ENCODE results near the gene STAMBPL1. TPM values are rescaled to one million over a fixed set of nuclear protein-coding genes. Genes with fewer than 3 reads are reported as not detected.

Gene STAMBPL1
- total RNA-seq, 1 experiment from 2014 or later = 25.2 TPM

DNA sequence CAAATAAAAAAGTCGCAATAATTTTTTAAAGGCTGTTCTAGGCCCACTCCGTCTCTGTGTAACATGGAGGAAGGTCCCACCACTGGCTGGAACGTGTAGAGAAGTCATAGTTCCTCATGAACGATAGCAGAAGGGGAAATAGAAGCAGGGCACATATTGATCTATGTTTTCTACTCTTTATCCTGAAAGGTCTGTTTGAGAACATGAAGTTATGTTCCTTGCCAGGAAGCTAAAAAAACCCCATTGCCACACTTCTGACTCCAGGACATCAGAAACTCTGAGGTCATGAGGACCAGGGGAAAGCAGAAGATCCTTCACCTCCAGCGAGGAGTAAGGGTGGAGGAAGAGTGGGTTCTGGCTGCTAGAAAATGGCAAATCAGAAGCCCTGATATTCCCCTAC, 39.2 kb upstream of the STAMBPL1 start:
- CTCF ChIA-PET = interaction anchor here (0.6 kb wide), 1 partner anchor 83 kb away, joined by 4 read pairs; no protein-coding TSS in a partner anchor
- Histone ChIP-seq H3K27ac (ENCODE audit: low read length) (no peak overlapping the region), H3K27me3 (ENCODE audit: control insufficient read depth, insufficient read depth, low read length) (no peaks in the 10 kb centered on the region; the same call in 1 of the 2 replicates), H3K4me1 (ENCODE audit: control insufficient read depth, insufficient read depth, low read length) (0 out of 2 replicates have a peak, but pooled peaks cover 2% of the 10 kb centered on the region), H3K4me3 (ENCODE audit: low read depth in 2 of 2, low read length in 2 of 2) (no peak overlapping the region), H3K36me3 (ENCODE audit: control insufficient read depth, insufficient read depth, low read length) (no peaks in the 10 kb centered on the region), H3K9me3 (ENCODE audit: control insufficient read depth, insufficient read depth, low read depth, low read length) (no peaks in the 10 kb centered on the region)
- no peak for ATAC-seq
- no TSS peak for BruUV-seq (replicated peaks)
- POLR2A ChIA-PET = interaction anchor here (0.6 kb wide), 2 partner anchors 151 to 189 kb away, joined by 6 to 7 read pairs; no protein-coding TSS in a partner anchor
- TF ChIP-seq TCF7L2 (IDR thresholded peaks at IDR 0.05; ENCODE audit: low read depth, low read length) = no peak
- TF ChIP-seq SIN3A (IDR thresholded peaks at IDR 0.05; ENCODE audit: borderline replicate concordance, insufficient read depth, low read depth, low read length) = no peak
- TF ChIP-seq, protein P1, sequence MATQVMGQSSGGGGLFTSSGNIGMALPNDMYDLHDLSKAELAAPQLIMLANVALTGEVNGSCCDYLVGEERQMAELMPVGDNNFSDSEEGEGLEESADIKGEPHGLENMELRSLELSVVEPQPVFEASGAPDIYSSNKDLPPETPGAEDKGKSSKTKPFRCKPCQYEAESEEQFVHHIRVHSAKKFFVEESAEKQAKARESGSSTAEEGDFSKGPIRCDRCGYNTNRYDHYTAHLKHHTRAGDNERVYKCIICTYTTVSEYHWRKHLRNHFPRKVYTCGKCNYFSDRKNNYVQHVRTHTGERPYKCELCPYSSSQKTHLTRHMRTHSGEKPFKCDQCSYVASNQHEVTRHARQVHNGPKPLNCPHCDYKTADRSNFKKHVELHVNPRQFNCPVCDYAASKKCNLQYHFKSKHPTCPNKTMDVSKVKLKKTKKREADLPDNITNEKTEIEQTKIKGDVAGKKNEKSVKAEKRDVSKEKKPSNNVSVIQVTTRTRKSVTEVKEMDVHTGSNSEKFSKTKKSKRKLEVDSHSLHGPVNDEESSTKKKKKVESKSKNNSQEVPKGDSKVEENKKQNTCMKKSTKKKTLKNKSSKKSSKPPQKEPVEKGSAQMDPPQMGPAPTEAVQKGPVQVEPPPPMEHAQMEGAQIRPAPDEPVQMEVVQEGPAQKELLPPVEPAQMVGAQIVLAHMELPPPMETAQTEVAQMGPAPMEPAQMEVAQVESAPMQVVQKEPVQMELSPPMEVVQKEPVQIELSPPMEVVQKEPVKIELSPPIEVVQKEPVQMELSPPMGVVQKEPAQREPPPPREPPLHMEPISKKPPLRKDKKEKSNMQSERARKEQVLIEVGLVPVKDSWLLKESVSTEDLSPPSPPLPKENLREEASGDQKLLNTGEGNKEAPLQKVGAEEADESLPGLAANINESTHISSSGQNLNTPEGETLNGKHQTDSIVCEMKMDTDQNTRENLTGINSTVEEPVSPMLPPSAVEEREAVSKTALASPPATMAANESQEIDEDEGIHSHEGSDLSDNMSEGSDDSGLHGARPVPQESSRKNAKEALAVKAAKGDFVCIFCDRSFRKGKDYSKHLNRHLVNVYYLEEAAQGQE (IDR thresholded peaks at IDR 0.05; ENCODE audit: insufficient read depth in 1 of 2, low read depth in 2 of 2, low read length in 1 of 2) = no peak
- TF ChIP-seq, protein P2, sequence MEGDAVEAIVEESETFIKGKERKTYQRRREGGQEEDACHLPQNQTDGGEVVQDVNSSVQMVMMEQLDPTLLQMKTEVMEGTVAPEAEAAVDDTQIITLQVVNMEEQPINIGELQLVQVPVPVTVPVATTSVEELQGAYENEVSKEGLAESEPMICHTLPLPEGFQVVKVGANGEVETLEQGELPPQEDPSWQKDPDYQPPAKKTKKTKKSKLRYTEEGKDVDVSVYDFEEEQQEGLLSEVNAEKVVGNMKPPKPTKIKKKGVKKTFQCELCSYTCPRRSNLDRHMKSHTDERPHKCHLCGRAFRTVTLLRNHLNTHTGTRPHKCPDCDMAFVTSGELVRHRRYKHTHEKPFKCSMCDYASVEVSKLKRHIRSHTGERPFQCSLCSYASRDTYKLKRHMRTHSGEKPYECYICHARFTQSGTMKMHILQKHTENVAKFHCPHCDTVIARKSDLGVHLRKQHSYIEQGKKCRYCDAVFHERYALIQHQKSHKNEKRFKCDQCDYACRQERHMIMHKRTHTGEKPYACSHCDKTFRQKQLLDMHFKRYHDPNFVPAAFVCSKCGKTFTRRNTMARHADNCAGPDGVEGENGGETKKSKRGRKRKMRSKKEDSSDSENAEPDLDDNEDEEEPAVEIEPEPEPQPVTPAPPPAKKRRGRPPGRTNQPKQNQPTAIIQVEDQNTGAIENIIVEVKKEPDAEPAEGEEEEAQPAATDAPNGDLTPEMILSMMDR (IDR thresholded peaks at IDR 0.05) = no peak
- TF ChIP-seq POLR2AphosphoS5 (IDR thresholded peaks at IDR 0.05; ENCODE audit: low read depth, low read length) = no peak
- in situ Hi-C loops (cut with HindIII; ENCODE audit: low pct_unique_long_range_greater_than_20kb, low sequenced_read_pairs) (no loop called here), intact Hi-C loops (cut with micrococcal nuclease; ENCODE audit: unreplicated experiment) (no loop called here)
- no peak for DNase-seq (ENCODE audit: low read depth, low spot score)

DNA sequence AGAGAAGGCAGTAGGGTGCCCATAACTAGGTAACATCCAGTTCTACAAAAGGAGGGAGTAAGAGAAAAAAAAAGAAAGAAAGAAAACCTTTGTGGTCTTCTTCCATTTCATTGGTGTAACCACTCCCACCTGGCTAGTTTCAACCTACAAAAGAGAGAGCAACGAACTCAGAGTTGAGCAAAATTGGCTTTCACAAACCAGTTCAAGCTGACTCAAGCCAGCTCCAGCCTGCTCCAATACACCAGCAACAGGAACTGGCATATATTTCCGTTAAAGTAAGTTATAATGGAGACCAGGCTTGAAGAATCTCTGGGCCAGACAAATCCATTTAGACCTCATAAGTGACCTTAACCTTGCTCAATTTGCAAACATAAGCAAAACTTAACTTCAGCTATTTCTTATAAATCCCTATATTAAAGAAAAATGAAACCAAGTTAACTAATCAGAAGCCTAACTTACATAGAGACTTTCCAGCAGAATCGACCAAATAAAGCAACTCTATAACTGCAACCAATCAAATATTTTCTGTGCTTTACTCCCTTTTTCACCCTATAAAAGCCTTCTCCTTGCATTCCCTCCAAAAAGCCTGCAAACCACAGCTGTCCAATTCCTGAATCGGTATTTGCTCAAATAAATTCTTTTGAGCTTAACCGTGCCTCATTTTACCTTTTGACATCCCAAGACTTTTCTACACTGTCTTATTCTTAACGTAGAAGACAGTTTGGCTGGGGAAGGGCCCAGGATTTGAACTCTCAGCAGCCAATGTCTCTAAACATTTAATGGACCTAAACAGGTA, 38.5 kb upstream of the STAMBPL1 start:
- Histone ChIP-seq H3K27ac (ENCODE audit: low read length) (no peak overlapping the region), H3K4me1 (ENCODE audit: control insufficient read depth, insufficient read depth, low read length) (no peaks in the 10 kb centered on the region), H3K36me3 (ENCODE audit: control insufficient read depth, insufficient read depth, low read length) (no peaks in the 10 kb centered on the region), H3K9me3 (ENCODE audit: control insufficient read depth, insufficient read depth, low read depth, low read length) (no peaks in the 10 kb centered on the region), H3K4me3 (ENCODE audit: low read depth in 2 of 2, low read length in 2 of 2) (no peak overlapping the region), H3K27me3 (ENCODE audit: control insufficient read depth, insufficient read depth, low read length) (no peaks in the 10 kb centered on the region; the same call in 1 of the 2 replicates)
- no peak for DNase-seq (ENCODE audit: low read depth, low spot score)
- ChIA-PET CTCF (interaction anchor here (0.6 to 1.0 kb wide), 2 partner anchors 82 to 93 kb away, joined by 4 read pairs; no protein-coding TSS in a partner anchor), POLR2A (interaction anchor here (0.6 kb wide), 2 partner anchors 151 to 190 kb away, joined by 6 to 7 read pairs; no protein-coding TSS in a partner anchor)
- TF ChIP-seq POLR2AphosphoS5 (IDR thresholded peaks at IDR 0.05; ENCODE audit: low read depth, low read length) = no peak
- TF ChIP-seq, protein P1 (IDR thresholded peaks at IDR 0.05; ENCODE audit: insufficient read depth in 1 of 2, low read depth in 2 of 2, low read length in 1 of 2) = no peak
- TF ChIP-seq SIN3A (IDR thresholded peaks at IDR 0.05; ENCODE audit: borderline replicate concordance, insufficient read depth, low read depth, low read length) = no peak
- TF ChIP-seq TCF7L2 (IDR thresholded peaks at IDR 0.05; ENCODE audit: low read depth, low read length) = no peak
- TF ChIP-seq, protein P2 (IDR thresholded peaks at IDR 0.05) = no peak
- BruUV-seq (replicated peaks) = no TSS peak
- in situ Hi-C loops (cut with HindIII; ENCODE audit: low pct_unique_long_range_greater_than_20kb, low sequenced_read_pairs) = no loop called here
- ATAC-seq = no peak
- intact Hi-C loops (cut with micrococcal nuclease; ENCODE audit: unreplicated experiment) = no loop called here
